Activated CD8-positive, alpha-beta T cell treated with anti-CD3 and anti-CD28 coated beads for 36 hours (primary cell): ENCODE measurements around the gene TRMT2A. TPM values are rescaled to one million over a fixed set of nuclear protein-coding genes. Genes with fewer than 3 reads are reported as not detected.

Source experiments
- ATAC-seq: fragments of 200-7000 bp; cut with Tn5 transposase; one replicate; pipeline ENCODE4 v1.10.0; 2021; ENCODE audit warnings: mild to moderate bottlenecking, moderate library complexity
- CTCF ChIA-PET: fragments of 350-600 bp; sonication (Branson Sonifier 250); formaldehyde crosslinking; loops from one replicate; lab custom pipeline; 2021; ENCODE audit warnings: antibody characterized with exemption; lab: Charles Lee
- POLR2A ChIA-PET: fragments of 350-600 bp; sonication (Branson Sonifier 250); formaldehyde crosslinking; loops from one replicate; lab custom pipeline; 2021; ENCODE audit warnings: antibody characterized with exemption; lab: Charles Lee
- DNase-seq: peaks from one replicate; pipeline ENCODE4 v3.0.0-alpha.2; 2020
- H3K27ac Mint-ChIP-seq: one replicate; pipeline ENCODE4 v1.8.0; 2021; ENCODE audit warnings: mild to moderate bottlenecking, mixed read lengths
- H3K27me3 Mint-ChIP-seq: one replicate; pipeline ENCODE4 v1.8.0; 2021; ENCODE audit warnings: mixed read lengths
- H3K36me3 Mint-ChIP-seq: one replicate; pipeline ENCODE4 v1.8.0; 2021; ENCODE audit warnings: low read depth, mixed read lengths
- H3K4me1 Mint-ChIP-seq: one replicate; pipeline ENCODE4 v1.8.0; 2021; ENCODE audit warnings: low read depth, mixed read lengths
- H3K4me3 Mint-ChIP-seq: one replicate; pipeline ENCODE4 v1.8.0; 2021; ENCODE audit warnings: mild to moderate bottlenecking, moderate library complexity, mixed read lengths
- H3K9me3 Mint-ChIP-seq: one replicate; pipeline ENCODE4 v1.8.0; 2021; ENCODE audit warnings: mixed read lengths
- CTCF ChIP-seq: fragments of 200-600 bp; IDR thresholded peaks from one replicate; pipeline ENCODE4 v1.8.0; 2022; ENCODE audit warnings: antibody characterized with exemption, mild to moderate bottlenecking
- intact Hi-C: fragments of 100-400 bp; cut with micrococcal nuclease; formaldehyde crosslinking; loops from one replicate; pipeline ENCODE4 v1.10.0; 2022
- total RNA-seq, 2 experiments: library from RNA; stranded (reverse); gene quantifications; one replicate each; pipeline ENCODE4 v1.2.3, GENCODE V29; 2021

The TRMT2A gene
- total RNA-seq, 2 experiments from 2014 or later: 101 to 105 TPM

- Mint-ChIP-seq H3K27ac (no peak overlapping the region), H3K27me3 (no peaks in the 10 kb centered on the region), H3K9me3 (no peaks in the 10 kb centered on the region), H3K4me3 (no peak overlapping the region), H3K4me1 (peaks cover 44% of the 10 kb centered on the region), H3K36me3 (peaks cover 73% of the 10 kb centered on the region)
- no peak for TF ChIP-seq CTCF
- ChIA-PET POLR2A (interaction anchor here (1.1 to 8.4 kb wide), 6 partner anchors 6 to 27 kb away, joined by 4 to 111 read pairs (median 6); partner anchors contain the start of genes RANBP1 and TRMT2A), CTCF (interaction anchor here (1.5 kb wide), 1 partner anchor 13 kb away, joined by 3 read pairs; no protein-coding TSS in a partner anchor)
- intact Hi-C loops: no loop called here
- ATAC-seq: no peak
- DNase-seq: no peak
Observed at GRCh38 chr22:20123366-20124082, 6.5 kb upstream of the TRMT2A start.

- no peak for TF ChIP-seq CTCF
- CTCF ChIA-PET: no interaction called here
- POLR2A ChIA-PET: interaction anchor here (0.6 to 1.5 kb wide), 5 partner anchors 9 to 27 kb away, joined by 3 to 4 read pairs (median 3); partner anchors contain the start of gene ZDHHC8
- Mint-ChIP-seq H3K9me3 (no peaks in the 10 kb centered on the region), H3K27me3 (no peaks in the 10 kb centered on the region), H3K4me3 (no peak overlapping the region), H3K4me1 (peaks cover 39% of the 10 kb centered on the region), H3K27ac (no peak overlapping the region), H3K36me3 (peaks cover 74% of the 10 kb centered on the region)
- intact Hi-C loops: no loop called here
- ATAC-seq: no peak
- no peak for DNase-seq
Observed at GRCh38 chr22:20121856-20122415, 4.9 kb upstream of the TRMT2A start.

DNA sequence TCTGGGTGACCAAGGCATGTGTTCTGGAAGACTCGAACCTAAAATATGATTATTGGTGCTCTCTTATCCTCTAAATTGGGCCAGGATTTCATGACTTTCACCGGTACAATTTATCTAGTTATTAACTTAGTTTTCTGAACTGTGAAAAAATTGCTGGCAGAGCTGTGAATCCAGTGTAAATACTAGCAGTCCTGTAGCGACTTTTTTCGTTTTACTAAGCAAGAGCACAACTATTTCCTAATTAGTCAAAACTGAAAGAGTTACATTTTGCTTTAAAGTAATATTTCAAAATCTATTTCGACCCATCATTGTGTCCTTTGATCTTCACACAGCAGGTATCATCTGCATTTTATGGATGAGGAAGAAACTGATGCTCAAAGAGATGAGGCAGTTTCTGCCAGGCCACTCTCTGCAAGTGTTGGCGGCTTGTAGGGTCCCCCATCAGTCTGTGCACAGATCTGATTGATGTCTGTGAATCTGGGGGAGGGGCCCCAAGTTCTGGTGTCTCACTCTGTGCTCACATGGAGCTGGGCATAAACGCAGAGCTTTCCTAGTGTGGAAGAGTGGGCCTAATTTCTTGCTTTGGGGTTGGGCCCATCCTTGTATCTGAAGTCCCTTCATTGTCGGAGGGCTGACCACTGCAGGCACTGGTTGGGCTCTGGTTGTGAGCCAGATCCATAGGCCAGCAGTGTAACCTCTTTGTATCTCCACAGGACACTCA lies 1.4 kb upstream of the TRMT2A start:
- DNase-seq (peak; percentile 35), ATAC-seq (no peak)
- Mint-ChIP-seq H3K4me3 (peak overlapping the region; percentile 97), H3K9me3 (no peaks in the 10 kb centered on the region), H3K27ac (peak overlapping the region; percentile 95), H3K4me1 (peaks cover 56% of the 10 kb centered on the region), H3K36me3 (peaks cover 70% of the 10 kb centered on the region), H3K27me3 (no peaks in the 10 kb centered on the region)
- POLR2A ChIA-PET: interaction anchor here (0.6 to 6.8 kb wide), 23 partner anchors 9 to 204 kb away, joined by 3 to 111 read pairs (median 5); partner anchors contain the start of genes TANGO2 and ZDHHC8
- CTCF ChIA-PET: interaction anchor here (1.4 to 2.1 kb wide), 3 partner anchors 10 to 35 kb away, joined by 3 to 11 read pairs (median 3); no protein-coding TSS in a partner anchor
- intact Hi-C loops: loop anchor here (5.0 kb wide), 1 partner anchor 36 kb away; the partner anchor contains the start of gene DGCR8
- TF ChIP-seq CTCF: no peak

- peak; percentile 50 for ATAC-seq
- intact Hi-C loops: loop anchor here (2.0 to 5.0 kb wide), 2 partner anchors 17 to 35 kb away; partner anchors contain the start of gene DGCR8
- Mint-ChIP-seq H3K27ac (peak overlapping the region; percentile 95), H3K4me3 (peak overlapping the region; percentile 97), H3K4me1 (peaks cover 62% of the 10 kb centered on the region), H3K27me3 (no peaks in the 10 kb centered on the region), H3K36me3 (peaks cover 72% of the 10 kb centered on the region), H3K9me3 (no peaks in the 10 kb centered on the region)
- TF ChIP-seq CTCF: no peak
- ChIA-PET POLR2A (interaction anchor here (0.6 to 6.8 kb wide), 23 partner anchors 10 to 205 kb away, joined by 3 to 111 read pairs (median 5); partner anchors contain the start of genes TANGO2 and ZDHHC8), CTCF (interaction anchor here (0.6 to 1.5 kb wide), 5 partner anchors 9 to 95 kb away, joined by 3 to 4 read pairs (median 3); no protein-coding TSS in a partner anchor)
- DNase-seq: peak; percentile 97
Observed at GRCh38 chr22:20117633-20118299, 740 bp upstream of the TRMT2A start.
